Fibroblast of the aortic adventitia (primary cell): Measurements from ENCODE around the gene MAN2B1. TPM values are rescaled to one million over a fixed set of nuclear protein-coding genes. Genes with fewer than 3 reads are reported as not detected.

ENCODE experiments used
- DNase-seq: peaks from one replicate; pipeline ENCODE4 v3.0.0-alpha.2; 2010; ENCODE audit warnings: low read depth
- H3K4me3 ChIP-seq: 2 replicates; pipeline ENCODE4 v1.5.1; 2011; ENCODE audit warnings: low read depth, mild to moderate bottlenecking, control low read depth, low read length, moderate library complexity
- CTCF ChIP-seq: IDR thresholded peaks from 2 replicates; pipeline ENCODE4 v1.5.1; 2011; ENCODE audit warnings: mild to moderate bottlenecking, low read length, control low read depth, inconsistent platforms; ENCODE audit not compliant: insufficient read depth
- total RNA-seq: library from RNA; depleted of rRNA; stranded (reverse); fragments of >200 nt; gene quantifications from 2 replicates; pipeline ENCODE4 v1.2.3, GENCODE V29; 2012; ENCODE audit warnings: low replicate concordance

Gene MAN2B1
- total RNA-seq, 1 donor: 38.2 TPM

- H3K4me3 ChIP-seq: no peak overlapping the region
- DNase-seq: no peak
- TF ChIP-seq CTCF: no peak
Observed at GRCh38 chr19:12641456-12641855, 25.1 kb downstream of the MAN2B1 start.

GRCh38 chr19:12639901-12640613 is 26.5 kb downstream of the MAN2B1 start:
- TF ChIP-seq CTCF: peak; percentile 78
- peak; percentile 69 for DNase-seq
- peak overlapping the region; percentile 35 for H3K4me3 ChIP-seq

- TF ChIP-seq CTCF: no peak
- no peak overlapping the region for H3K4me3 ChIP-seq
- DNase-seq: no peak
Observed at GRCh38 chr19:12638611-12639182, 27.8 kb downstream of the MAN2B1 start.

GRCh38 chr19:12636631-12637030 is 29.9 kb downstream of the MAN2B1 start:
- DNase-seq: no peak
- TF ChIP-seq CTCF: no peak
- no peak overlapping the region for H3K4me3 ChIP-seq

- no peak for TF ChIP-seq CTCF
- no peak overlapping the region for H3K4me3 ChIP-seq
- DNase-seq: no peak
Observed at GRCh38 chr19:12629215-12629614, 37.3 kb downstream of the MAN2B1 start.

- no peak for DNase-seq
- TF ChIP-seq CTCF: no peak
- H3K4me3 ChIP-seq: no peak overlapping the region
Observed at GRCh38 chr19:12628040-12629022, 38.2 kb downstream of the MAN2B1 start.
